GM18951 (cell line): ENCODE measurements around the gene ANKRD26.
"Not testable (repeated sequence)": the region's sequence is repeated elsewhere in the genome, so short reads cannot be mapped to it uniquely, and the experiment has no call there.

Experiments used
- POLR2A ChIP-seq: IDR thresholded peaks from 4 replicates; pipeline ENCODE4 v1.6.1; 2011; ENCODE audit warnings: mild to moderate bottlenecking; ENCODE audit not compliant: insufficient read length, insufficient read depth; ENCODE audit errors: extremely low read depth
- in situ Hi-C: fragments of 300-500 bp; cut with MboI; formaldehyde crosslinking; loops from one replicate; pipeline ENCODE4 v1.12.0; 2022; ENCODE audit warnings: low sequenced_read_pairs, mixed read lengths, inconsistent platforms; ENCODE audit not compliant: unreplicated experiment

Gene ANKRD26

GRCh38 chr10:27068217-27068891 is 31.9 kb downstream of the ANKRD26 start:
- in situ Hi-C loops = no loop called here
- no peak for TF ChIP-seq POLR2A

- in situ Hi-C loops = no loop called here
- no peak for TF ChIP-seq POLR2A
Measured at GRCh38 chr10:27065084-27065483, 35.2 kb downstream of the ANKRD26 start.

- no peak for TF ChIP-seq POLR2A
- in situ Hi-C loops = no loop called here
Measured at GRCh38 chr10:27052656-27053055, 47.6 kb downstream of the ANKRD26 start.

- in situ Hi-C loops = not testable (repeated sequence)
Measured at GRCh38 chr10:27045247-27045646, 55.0 kb downstream of the ANKRD26 start.

GRCh38 chr10:27041196-27041595 is 59.1 kb downstream of the ANKRD26 start:
- in situ Hi-C loops = no loop called here
- TF ChIP-seq POLR2A = no peak

GRCh38 chr10:27038168-27038567 is 62.1 kb downstream of the ANKRD26 start:
- TF ChIP-seq POLR2A = no peak
- in situ Hi-C loops = no loop called here

- in situ Hi-C loops = no loop called here
- TF ChIP-seq POLR2A = no peak
Measured at GRCh38 chr10:27035163-27035562, 65.1 kb downstream of the ANKRD26 start.

- TF ChIP-seq POLR2A = no peak
- in situ Hi-C loops = no loop called here
Measured at GRCh38 chr10:27030060-27030459, 70.2 kb downstream of the ANKRD26 start.

GRCh38 chr10:27022048-27022447 is 78.2 kb downstream of the ANKRD26 start:
- in situ Hi-C loops = no loop called here
- TF ChIP-seq POLR2A = no peak

- TF ChIP-seq POLR2A = no peak
- in situ Hi-C loops = no loop called here
Measured at GRCh38 chr10:27020243-27020642, 80.1 kb downstream of the ANKRD26 start.

GRCh38 chr10:27019827-27020226 is 80.5 kb downstream of the ANKRD26 start:
- TF ChIP-seq POLR2A = no peak
- in situ Hi-C loops = no loop called here

- TF ChIP-seq POLR2A = no peak
- in situ Hi-C loops = no loop called here
Measured at GRCh38 chr10:26997610-26998009, 102.7 kb downstream of the ANKRD26 start.

GRCh38 chr10:26994743-26995142 is 105.6 kb downstream of the ANKRD26 start:
- in situ Hi-C loops = no loop called here
- no peak for TF ChIP-seq POLR2A

GRCh38 chr10:26987851-26988250 is 112.4 kb downstream of the ANKRD26 start:
- TF ChIP-seq POLR2A = no peak
- in situ Hi-C loops = no loop called here

- in situ Hi-C loops = no loop called here
- TF ChIP-seq POLR2A = no peak
Measured at GRCh38 chr10:26983156-26983555, 117.1 kb downstream of the ANKRD26 start.
